A549 (cell line): ENCODE measurements around the gene CD8B. TPM values are rescaled to one million over a fixed set of nuclear protein-coding genes. Genes with fewer than 3 reads are reported as not detected.

ENCODE experiments used
- ATAC-seq, 2 experiments: fragments of 200-7000 bp in 1 of 2; fragments of >200 bp in 1 of 2; cut with Nextera tagmentation in 1 of 2; cut with Tn5 transposase in 1 of 2; 3 replicates each; pipeline versions ENCODE4 v1.8.0 to v1.9.1; 2018 to 2020; ENCODE audit warnings: mild to moderate bottlenecking in 1 of 2, moderate library complexity in 1 of 2
- CTCF ChIA-PET: fragments of 300-600 bp; sonication (Branson Sonifier 250); formaldehyde crosslinking; extraction: SDS; loops from one replicate; lab custom pipeline; 2021; ENCODE audit warnings: antibody characterized with exemption, inconsistent platforms; lab: Yijun Ruan, JAX
- POLR2A ChIA-PET: fragments of 350-600 bp; formaldehyde crosslinking; extraction: SDS; loops from one replicate; lab custom pipeline; 2021; ENCODE audit warnings: antibody characterized with exemption, inconsistent platforms; lab: Yijun Ruan, JAX
- DNase-seq, 2 experiments: peaks; one replicate each; pipeline versions ENCODE4 v3.0.0 to v3.0.0-alpha.2; 2011 to 2016; ENCODE audit warnings: low read depth in 1 of 2, low spot score in 1 of 2
- FAIRE-seq: peaks from 2 replicates; lab custom pipeline; 2011; peaks lifted over from hg19 to GRCh38; lab: Jason Lieb, UNC
- H3K27ac ChIP-seq, 2 experiments: fragments of >200 bp; sonication (Bioruptor Twin); formaldehyde crosslinking; 3 replicates each; pipeline ENCODE4 v1.5.1; 2016 to 2017
- H3K4me1 ChIP-seq: fragments of >200 bp; sonication (Bioruptor Twin); formaldehyde crosslinking; 3 replicates; pipeline ENCODE4 v1.6.1; 2016
- H3K4me2 ChIP-seq: fragments of >200 bp; sonication (Bioruptor Twin); formaldehyde crosslinking; 3 replicates; pipeline ENCODE4 v1.6.1; 2016
- H3K4me3 ChIP-seq: fragments of >200 bp; sonication (Bioruptor Twin); formaldehyde crosslinking; 3 replicates; pipeline ENCODE4 v1.5.1; 2016
- H3K9me3 ChIP-seq: fragments of >200 bp; sonication (Bioruptor Twin); formaldehyde crosslinking; 3 replicates; pipeline ENCODE4 v1.6.1; 2016
- CTCF ChIP-seq: fragments of >200 bp; sonication (Bioruptor Twin); formaldehyde crosslinking; IDR thresholded peaks from 3 replicates; pipeline ENCODE4 v1.5.1; 2016
- EHF ChIP-seq: fragments of 250-450 bp; sonication (Bioruptor Pico); IDR thresholded peaks from 2 replicates; pipeline ENCODE4 v1.5.0; 2020; ENCODE audit warnings: mild to moderate bottlenecking
- ELK1 ChIP-seq: fragments of 150-350 bp; IDR thresholded peaks from 2 replicates; pipeline ENCODE4 v1.6.1; 2014; ENCODE audit warnings: low read depth, mild to moderate bottlenecking, low read length
- EP300 ChIP-seq, 2 experiments: fragments of >200 bp; sonication (Bioruptor Twin); formaldehyde crosslinking; IDR thresholded peaks; 2 replicates in 1 of 2; 3 replicates in 1 of 2; pipeline ENCODE4 v1.6.1; 2016 to 2017
- ESRRA ChIP-seq: fragments of 150-350 bp; IDR thresholded peaks from 2 replicates; pipeline ENCODE4 v1.6.1; 2014; ENCODE audit warnings: mild to moderate bottlenecking, low read length, borderline replicate concordance
- GATA3 ChIP-seq: IDR thresholded peaks from 2 replicates; pipeline ENCODE4 v1.6.1; 2012; ENCODE audit warnings: borderline replicate concordance
- HDAC2 ChIP-seq: fragments of 200-600 bp; sonication (generic); IDR thresholded peaks from 2 replicates; pipeline ENCODE4 v1.6.1; 2016
- HEYL ChIP-seq: fragments of 250-450 bp; sonication (Bioruptor Pico); IDR thresholded peaks from 2 replicates; pipeline ENCODE4 v1.8.0; 2021; ENCODE audit warnings: mild to moderate bottlenecking, moderate library complexity
- HMGXB4 ChIP-seq: fragments of 250-450 bp; sonication (Bioruptor Pico); IDR thresholded peaks from 2 replicates; pipeline ENCODE4 v1.5.0; 2021; ENCODE audit warnings: mild to moderate bottlenecking, moderate library complexity, borderline replicate concordance
- HOXB5 ChIP-seq: fragments of 250-450 bp; sonication (Bioruptor Pico); IDR thresholded peaks from 2 replicates; pipeline ENCODE4 v1.5.0; 2020; ENCODE audit warnings: mild to moderate bottlenecking, moderate library complexity
- KDM1A ChIP-seq: fragments of 200-600 bp; sonication (generic); IDR thresholded peaks from 2 replicates; pipeline ENCODE4 v1.6.1; 2016; ENCODE audit warnings: low read depth, mild to moderate bottlenecking
- KDM5A ChIP-seq: fragments of 200-600 bp; sonication (generic); IDR thresholded peaks from 2 replicates; pipeline ENCODE4 v1.6.1; 2016; ENCODE audit warnings: antibody characterized with exemption, mild to moderate bottlenecking
- MYC ChIP-seq: IDR thresholded peaks from 2 replicates; pipeline ENCODE4 v1.6.1; 2012; ENCODE audit warnings: mild to moderate bottlenecking, inconsistent platforms, low read length, improper control_type of control experiment, borderline replicate concordance
- NFE2L2 ChIP-seq: fragments of 150-350 bp; conservative IDR thresholded peaks from 2 replicates; pipeline ENCODE4 v1.6.1; 2014; ENCODE audit warnings: low read length
- NPAS2 ChIP-seq: fragments of 250-450 bp; sonication (Bioruptor Pico); IDR thresholded peaks from 2 replicates; pipeline ENCODE4 v1.8.0; 2022; ENCODE audit warnings: mild to moderate bottlenecking, moderate library complexity, borderline replicate concordance
- RCOR1 ChIP-seq: fragments of 150-350 bp; IDR thresholded peaks from 2 replicates; pipeline ENCODE4 v1.6.1; 2014; ENCODE audit warnings: antibody characterized with exemption, low read length, low read depth
- REST ChIP-seq: fragments of 200-600 bp; sonication (generic); IDR thresholded peaks from 2 replicates; pipeline ENCODE4 v1.6.1; 2016; ENCODE audit warnings: antibody characterized with exemption, mild to moderate bottlenecking, moderate library complexity
- RFX5 ChIP-seq: fragments of 450-650 bp; IDR thresholded peaks from 2 replicates; pipeline ENCODE4 v1.7.1; 2014; ENCODE audit warnings: antibody characterized with exemption, mild to moderate bottlenecking, moderate library complexity
- TFCP2L1 ChIP-seq: fragments of 250-450 bp; sonication (Bioruptor Pico); IDR thresholded peaks from 2 replicates; pipeline ENCODE4 v1.5.0; 2021; ENCODE audit warnings: mild to moderate bottlenecking
- WGBS: methylation state at CpG from one replicate; pipeline ENCODE4 v1.1.6; 2017; ENCODE audit errors: missing lambda C conversion rate; 5-methylcytosine and 5-hydroxymethylcytosine counted together
- polyA plus RNA-seq, 4 experiments: library from polyadenylated mRNA; depleted of rRNA in 3 of 4; stranded (reverse); fragments of >200 nt; fragmentation: RNase III in 1 of 4; extraction: RNeasy Plus Mini Kit Qiagen cat#74134 plus additional on column Dnase treatment in 1 of 4; gene quantifications; 2 replicates in 3 of 4; 3 replicates in 1 of 4; pipeline ENCODE4 v1.2.3, GENCODE V29; 2011 to 2017

The CD8B gene
- polyA plus RNA-seq, 2 of the 4 experiments (the other 2 are of a cell fraction), result not detected

- no peak for FAIRE-seq
- H3K4me2 ChIP-seq, result no peak overlapping the region; the same call in 2 of the 3 replicates
- CTCF ChIA-PET, result interaction anchor here (0.5 to 7.0 kb wide), 7 partner anchors 9 to 698 kb away, joined by 3 to 51 read pairs (median 8); partner anchors contain the start of gene CD8A
Observed at GRCh38 chr2:86809481-86810121, 52.1 kb downstream of the CD8B start.

More at GRCh38 chr2:86809481-86810121, 52.1 kb downstream of the CD8B start:
- H3K9me3 ChIP-seq, result no peaks in the 10 kb centered on the region
- ATAC-seq (no peak), DNase-seq (no peak)
- POLR2A ChIA-PET, result no interaction called here
- no peak for TF ChIP-seq KDM5A
- no peak for TF ChIP-seq RCOR1
- TF ChIP-seq ESRRA, result no peak
- no peak for TF ChIP-seq REST
- TF ChIP-seq EP300 (IDR thresholded peaks at IDR 0.05), result no peak
- no peak for TF ChIP-seq KDM1A
- no peak for TF ChIP-seq NFE2L2
- TF ChIP-seq ELK1, result no peak
- TF ChIP-seq TFCP2L1 (CRISPR knock-in tag), result no peak
- no peak for TF ChIP-seq HEYL (CRISPR knock-in tag)
- no peak for TF ChIP-seq EHF (CRISPR knock-in tag)
- TF ChIP-seq GATA3, result no peak
- no peak for TF ChIP-seq HMGXB4 (CRISPR knock-in tag)
- no peak for TF ChIP-seq HOXB5 (CRISPR knock-in tag)
- no peak for TF ChIP-seq RFX5
- no peak for TF ChIP-seq HDAC2
- no peak for TF ChIP-seq CTCF
- TF ChIP-seq NPAS2 (CRISPR knock-in tag), result no peak
- TF ChIP-seq MYC, result no peak
- peaks cover 9% of the 10 kb centered on the region; the same call in 2 of the 3 replicates for H3K4me1 ChIP-seq
- no peak overlapping the region for H3K4me3 ChIP-seq
- no peak overlapping the region for H3K27ac ChIP-seq
- 87% methylated on average over 43 of the region's 43 CpGs for WGBS
